Fibroblast of lung (primary cell): ENCODE data around the gene ATXN7L3. TPM values are rescaled to one million over a fixed set of nuclear protein-coding genes. Genes with fewer than 3 reads are reported as not detected.

ENCODE experiments used
- DNase-seq, 2 donors: peaks; one replicate each; pipeline versions ENCODE4 v3.0.0 to v3.0.0-alpha.2; 2010; ENCODE audit warnings: low read depth in 2 of 2
- H2AFZ ChIP-seq: 2 replicates; pipeline ENCODE4 v1.5.1; 2012; ENCODE audit warnings: low read length, control low read depth, inconsistent platforms
- H3K27ac ChIP-seq: 2 replicates; pipeline ENCODE4 v1.5.1; 2011; ENCODE audit warnings: low read length, control low read depth; ENCODE audit not compliant: insufficient read depth
- H3K27me3 ChIP-seq: 2 replicates; pipeline ENCODE4 v1.5.1; 2011; ENCODE audit warnings: mild to moderate bottlenecking, low read length; ENCODE audit not compliant: control insufficient read depth, insufficient read depth
- H3K36me3 ChIP-seq: 2 replicates; pipeline ENCODE4 v1.5.1; 2011; ENCODE audit warnings: low read length; ENCODE audit not compliant: control insufficient read depth, insufficient read depth
- H3K4me1 ChIP-seq: 2 replicates; pipeline ENCODE4 v1.5.1; 2011; ENCODE audit warnings: low read length; ENCODE audit not compliant: control insufficient read depth, insufficient read depth; ENCODE audit errors: extremely low read depth
- H3K4me2 ChIP-seq: 2 replicates; pipeline ENCODE4 v1.5.1; 2011; ENCODE audit warnings: low read length, control low read depth; ENCODE audit not compliant: insufficient read depth; ENCODE audit errors: extremely low read depth
- H3K4me3 ChIP-seq, 4 experiments: fragments of 200-600 bp in 1 of 4; sonication (generic) in 1 of 4; replicated peaks in 1 of 4; 2 replicates each; pipeline ENCODE4 v1.5.1; 2011 to 2016; ENCODE audit warnings: low read length in 4 of 4, low read depth in 3 of 4, mild to moderate bottlenecking in 3 of 4, control low read depth in 2 of 4, inconsistent platforms in 1 of 4, mixed read lengths in 1 of 4; ENCODE audit not compliant: insufficient read depth in 1 of 4; ENCODE audit errors: control extremely low read depth in 1 of 4
- H3K79me2 ChIP-seq: 2 replicates; pipeline ENCODE4 v1.5.1; 2012; ENCODE audit warnings: mild to moderate bottlenecking, low read length, inconsistent platforms; ENCODE audit not compliant: control insufficient read depth, insufficient read depth
- H3K9ac ChIP-seq: 2 replicates; pipeline ENCODE4 v1.5.1; 2011; ENCODE audit warnings: mild to moderate bottlenecking, low read length, control low read depth; ENCODE audit not compliant: insufficient read depth
- H3K9me3 ChIP-seq: 2 replicates; pipeline ENCODE4 v1.5.1; 2012; ENCODE audit warnings: low read depth, low read length; ENCODE audit not compliant: control insufficient read depth, insufficient read depth
- H4K20me1 ChIP-seq: 2 replicates; pipeline ENCODE4 v1.5.1; 2011; ENCODE audit warnings: low read length; ENCODE audit not compliant: control insufficient read depth, insufficient read depth; ENCODE audit errors: extremely low read depth
- EZH2 ChIP-seq: IDR thresholded peaks from 2 replicates; pipeline ENCODE4 v1.5.1; 2012; ENCODE audit warnings: low read length, control low read depth, mild to moderate bottlenecking; ENCODE audit errors: missing control alignments
- polyA plus RNA-seq, 2 donors: library from polyadenylated mRNA; depleted of rRNA in 1 of 2; stranded (reverse) in 1 of 2; unstranded in 1 of 2; fragments of >200 nt; gene quantifications; 2 replicates each; pipeline ENCODE4 v1.2.1, GENCODE V29; 2011 to 2012; ENCODE audit warnings: missing spikeins in 1 of 2
- total RNA-seq: library from RNA; depleted of rRNA; stranded (reverse); fragments of >200 nt; gene quantifications from 2 replicates; pipeline ENCODE4 v1.2.1, GENCODE V29; 2014
- TF ChIP-seq, protein P1 (sequence below), 2 donors: IDR thresholded peaks in 1 of 2; conservative IDR thresholded peaks in 1 of 2; 1 replicate in 1 of 2; 2 replicates in 1 of 2; pipeline ENCODE4 v1.5.1; 2011 to 2012; ENCODE audit warnings: low read length in 2 of 2, control low read depth in 1 of 2, inconsistent platforms in 1 of 2, low read depth in 1 of 2, mild to moderate bottlenecking in 1 of 2

ATXN7L3 gene
- total and polyA plus RNA-seq, 2 donors (not counting 1 experiment from before 2014, with no cell fraction given): 34.8 to 36.5 TPM

- Histone ChIP-seq H3K9me3 (no peaks in the 10 kb centered on the region), H4K20me1 (no peaks in the 10 kb centered on the region), H3K36me3 (peaks cover 57% of the 10 kb centered on the region), H3K79me2 (peaks cover 5% of the 10 kb centered on the region), H3K4me1 (peaks cover 20% of the 10 kb centered on the region), H3K27me3 (no peaks in the 10 kb centered on the region), H3K9ac (no peak overlapping the region), H2AFZ (no peak overlapping the region), H3K4me3 (no peak overlapping the region), H3K27ac (no peak overlapping the region), H3K4me2 (no peak overlapping the region)
- no peak for DNase-seq
- TF ChIP-seq, protein P1, sequence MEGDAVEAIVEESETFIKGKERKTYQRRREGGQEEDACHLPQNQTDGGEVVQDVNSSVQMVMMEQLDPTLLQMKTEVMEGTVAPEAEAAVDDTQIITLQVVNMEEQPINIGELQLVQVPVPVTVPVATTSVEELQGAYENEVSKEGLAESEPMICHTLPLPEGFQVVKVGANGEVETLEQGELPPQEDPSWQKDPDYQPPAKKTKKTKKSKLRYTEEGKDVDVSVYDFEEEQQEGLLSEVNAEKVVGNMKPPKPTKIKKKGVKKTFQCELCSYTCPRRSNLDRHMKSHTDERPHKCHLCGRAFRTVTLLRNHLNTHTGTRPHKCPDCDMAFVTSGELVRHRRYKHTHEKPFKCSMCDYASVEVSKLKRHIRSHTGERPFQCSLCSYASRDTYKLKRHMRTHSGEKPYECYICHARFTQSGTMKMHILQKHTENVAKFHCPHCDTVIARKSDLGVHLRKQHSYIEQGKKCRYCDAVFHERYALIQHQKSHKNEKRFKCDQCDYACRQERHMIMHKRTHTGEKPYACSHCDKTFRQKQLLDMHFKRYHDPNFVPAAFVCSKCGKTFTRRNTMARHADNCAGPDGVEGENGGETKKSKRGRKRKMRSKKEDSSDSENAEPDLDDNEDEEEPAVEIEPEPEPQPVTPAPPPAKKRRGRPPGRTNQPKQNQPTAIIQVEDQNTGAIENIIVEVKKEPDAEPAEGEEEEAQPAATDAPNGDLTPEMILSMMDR (conservative IDR thresholded peaks at IDR 0.05 in 1 of 2, IDR thresholded peaks at IDR 0.05 in 1 of 2; ENCODE audit: low read depth in 1 of 2, low read length in 2 of 2): no peak
- no peak for TF ChIP-seq EZH2
Observed at GRCh38 chr17:44211281-44212265, 11.9 kb upstream of the ATXN7L3 start.

DNA sequence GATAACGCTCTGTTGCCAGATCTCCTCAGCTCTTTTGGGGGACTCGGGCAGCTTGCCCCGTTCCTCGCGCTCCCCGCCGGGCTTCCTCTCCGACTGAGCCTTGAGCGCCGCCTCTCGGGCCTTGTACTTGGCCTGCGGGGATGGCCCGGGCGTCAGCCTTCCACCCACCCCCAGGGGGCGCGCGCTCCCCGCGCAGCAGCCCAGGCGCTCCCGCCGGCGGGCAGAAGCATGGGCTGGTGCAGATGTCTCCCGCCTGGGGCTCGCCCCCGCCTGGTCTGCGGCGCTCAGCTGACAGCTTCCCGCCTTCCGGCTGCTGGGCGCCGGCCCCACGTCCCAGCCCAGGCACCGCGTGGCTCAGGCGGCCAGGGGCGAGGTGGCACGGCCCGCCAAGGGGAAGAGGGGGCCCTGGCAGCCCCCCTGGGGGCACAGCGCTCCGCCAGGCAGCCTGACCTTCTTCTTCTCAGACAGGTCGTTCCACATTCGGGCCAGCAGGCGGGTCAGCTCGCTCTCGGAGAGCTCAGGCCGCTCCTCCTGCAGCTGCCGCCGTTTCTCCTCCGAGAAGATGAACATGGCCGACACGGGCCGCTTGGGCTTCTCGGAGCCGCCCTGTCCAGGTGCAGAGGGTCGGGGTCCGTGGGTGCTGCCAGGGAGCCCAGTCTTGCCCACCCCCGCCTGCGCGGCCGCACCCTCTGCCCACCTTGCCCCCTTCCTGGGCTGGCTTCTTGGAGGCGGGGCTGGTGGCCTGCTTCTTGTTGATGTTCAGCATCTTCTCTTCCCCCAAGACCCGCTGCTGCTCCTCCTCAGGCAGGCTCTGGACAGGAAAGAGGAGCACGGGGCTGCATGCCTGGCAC, 10.9 kb upstream of the ATXN7L3 start:
- Histone ChIP-seq H3K4me1 (peaks cover 20% of the 10 kb centered on the region), H3K9me3 (no peaks in the 10 kb centered on the region), H3K9ac (no peak overlapping the region), H3K79me2 (no peaks in the 10 kb centered on the region), H2AFZ (no peak overlapping the region), H4K20me1 (no peaks in the 10 kb centered on the region), H3K27ac (peak overlapping the region; percentile 11), H3K36me3 (peaks cover 52% of the 10 kb centered on the region), H3K27me3 (no peaks in the 10 kb centered on the region), H3K4me3 (no peak overlapping the region), H3K4me2 (peak overlapping the region; percentile 18)
- DNase-seq: peak; percentile 80 to 87
- TF ChIP-seq, protein P1 (conservative IDR thresholded peaks at IDR 0.05 in 1 of 2, IDR thresholded peaks at IDR 0.05 in 1 of 2; ENCODE audit: low read depth in 1 of 2, low read length in 2 of 2): peak; percentile 73 to 97
- TF ChIP-seq EZH2: no peak
